GM21529 (cell line): ENCODE results near the gene AFF3.

ENCODE experiments used
- ATAC-seq: cut with Tn5 transposase; IDR thresholded peaks from one replicate; pipeline ENCODE4 v1.9.1; 2021; ENCODE audit not compliant: unreplicated experiment

Gene AFF3

DNA sequence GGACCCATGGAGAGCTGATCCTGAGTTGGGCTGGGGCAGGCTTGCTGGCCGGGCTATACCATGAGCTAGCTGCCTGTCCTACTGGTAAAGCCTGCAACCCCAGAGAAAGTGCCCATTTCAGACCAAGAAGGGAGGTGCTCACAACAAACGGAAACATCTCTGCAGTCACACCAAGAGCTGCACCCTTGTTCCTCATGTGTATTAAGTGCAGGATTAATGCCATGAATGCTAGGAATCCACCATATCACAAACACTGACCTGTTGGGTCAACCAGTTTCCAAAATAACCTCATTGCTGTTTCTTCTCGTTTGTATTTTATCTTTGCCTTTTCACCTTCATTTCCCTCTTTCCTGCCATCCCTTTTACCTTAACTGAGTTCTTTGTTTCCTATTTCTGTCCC lies 69.9 kb downstream of the AFF3 start:
- no peak for ATAC-seq

DNA sequence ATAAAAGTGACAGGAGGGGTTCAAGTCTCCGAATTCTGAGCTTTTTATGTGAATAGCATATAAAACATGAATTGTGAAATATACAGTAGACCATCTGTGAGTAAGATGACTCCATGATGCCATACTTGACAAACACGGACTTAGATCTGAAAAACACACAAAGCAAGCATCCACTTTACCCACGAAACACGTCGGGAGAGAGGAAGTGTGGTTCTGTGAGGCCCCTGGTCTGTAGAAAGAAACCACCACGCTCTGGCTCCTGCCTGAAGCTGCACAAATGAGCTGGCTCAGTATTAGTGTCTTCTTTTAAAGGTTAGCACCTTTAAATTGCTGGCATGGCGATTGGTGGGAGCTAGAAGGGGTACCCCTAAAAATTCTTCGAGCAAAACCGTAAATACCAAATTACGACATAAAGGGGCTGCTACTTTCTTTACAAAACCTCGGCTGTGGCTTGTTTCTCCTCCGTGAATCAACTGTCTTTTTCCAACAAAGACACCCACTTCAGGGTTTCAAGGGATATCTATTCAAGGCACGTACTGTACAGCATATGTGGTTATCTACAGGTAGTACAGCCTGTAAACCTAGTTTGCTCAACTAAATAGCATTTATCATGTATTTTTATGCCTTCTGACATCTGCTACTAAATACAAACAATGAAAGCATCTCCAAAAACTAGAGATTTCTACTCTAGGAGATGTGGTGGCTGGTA lies 70.9 kb downstream of the AFF3 start:
- ATAC-seq, result no peak

DNA sequence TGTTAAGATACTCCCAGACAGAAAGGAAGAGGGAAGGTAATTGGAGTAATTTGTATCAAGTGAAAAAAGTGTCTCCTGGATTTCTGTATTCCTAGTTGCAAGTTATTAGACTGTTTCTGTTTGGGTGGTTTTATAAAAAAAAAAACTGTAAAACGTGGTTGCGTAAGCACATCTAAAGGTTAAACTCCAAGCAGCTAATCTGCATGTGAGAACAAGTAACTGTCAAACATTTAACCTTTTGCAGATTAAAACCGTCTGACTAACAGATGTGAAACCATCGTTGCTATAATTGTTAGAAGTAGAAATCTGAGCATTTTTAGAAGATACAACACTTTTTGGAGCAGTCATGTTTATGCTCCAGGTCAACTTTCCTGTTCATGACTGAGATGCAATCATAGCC lies 72.3 kb downstream of the AFF3 start:
- no peak for ATAC-seq

DNA sequence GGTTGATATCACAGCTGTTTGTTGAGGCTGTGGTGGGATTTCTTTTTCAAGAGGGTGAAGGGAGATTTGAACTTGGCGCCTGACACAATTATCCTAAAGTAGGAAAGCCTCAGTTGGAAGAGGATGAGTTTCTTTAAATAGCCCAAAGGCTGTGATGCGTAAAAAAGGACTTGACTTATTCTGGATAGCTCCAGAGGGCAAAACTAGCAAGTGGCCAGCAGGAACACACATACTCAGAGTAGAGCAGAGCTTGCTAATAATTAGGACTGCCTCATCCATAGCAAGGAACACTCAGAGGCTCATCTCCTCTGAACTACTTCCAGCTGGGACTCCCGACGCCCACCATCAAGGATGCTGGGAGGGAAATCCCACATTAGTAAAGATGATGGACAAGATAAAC lies 74.0 kb downstream of the AFF3 start:
- no peak for ATAC-seq

DNA sequence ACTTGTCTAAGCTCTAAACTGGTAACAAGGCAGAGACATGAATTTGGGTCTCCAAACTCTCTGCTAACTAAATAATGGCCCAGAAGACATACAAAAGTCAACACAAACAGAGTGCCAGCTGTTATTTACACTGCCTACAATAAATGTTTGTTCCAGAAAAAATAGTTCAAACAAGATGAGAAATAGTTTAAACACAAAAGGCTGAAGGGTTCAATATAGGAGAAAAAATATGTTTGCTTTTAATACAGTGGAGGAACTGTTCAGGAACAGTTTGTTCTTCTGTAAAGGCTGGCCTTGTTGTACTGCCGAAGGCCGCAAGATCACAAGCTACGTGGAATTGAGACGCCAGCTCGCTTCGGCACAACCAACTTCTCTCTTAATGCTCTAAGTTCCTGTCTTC lies 74.6 kb downstream of the AFF3 start:
- ATAC-seq, result no peak

DNA sequence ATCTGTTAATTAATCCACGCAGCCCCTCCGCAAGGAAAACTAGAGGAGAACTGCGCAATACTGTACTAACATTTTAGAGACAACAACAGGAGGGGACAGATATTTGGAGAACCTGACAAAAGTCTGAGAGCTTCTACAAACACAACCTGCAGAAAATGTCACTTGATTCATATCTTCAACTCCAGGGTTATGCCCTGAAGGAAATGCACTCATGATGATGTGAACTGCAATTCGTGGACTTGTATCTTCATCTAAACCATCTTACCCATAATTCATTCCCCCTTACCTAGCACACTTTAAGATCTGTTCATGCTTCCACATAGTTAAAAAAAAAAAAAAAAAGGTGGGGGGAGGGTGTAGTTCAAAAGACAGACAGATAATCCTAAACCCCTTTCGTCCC lies 75.5 kb downstream of the AFF3 start:
- no peak for ATAC-seq

DNA sequence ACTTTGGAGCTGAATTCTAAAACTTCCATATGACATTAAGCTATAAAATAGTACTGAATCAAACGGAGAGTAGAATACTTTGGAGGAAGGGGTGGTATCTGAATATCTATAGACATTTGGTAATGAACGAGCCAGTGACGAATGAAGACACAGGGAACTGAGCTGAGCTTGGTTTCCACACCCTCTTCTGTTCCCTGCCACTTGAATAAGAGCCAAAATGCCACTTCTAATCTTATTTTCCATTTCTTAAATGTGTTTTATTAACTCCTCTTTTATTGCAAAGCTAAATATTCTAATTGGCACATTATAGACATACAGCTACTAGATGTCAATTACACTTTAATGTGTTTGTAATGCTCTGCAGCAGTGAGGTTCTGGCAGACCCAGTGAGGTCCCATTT lies 76.1 kb downstream of the AFF3 start:
- no peak for ATAC-seq

DNA sequence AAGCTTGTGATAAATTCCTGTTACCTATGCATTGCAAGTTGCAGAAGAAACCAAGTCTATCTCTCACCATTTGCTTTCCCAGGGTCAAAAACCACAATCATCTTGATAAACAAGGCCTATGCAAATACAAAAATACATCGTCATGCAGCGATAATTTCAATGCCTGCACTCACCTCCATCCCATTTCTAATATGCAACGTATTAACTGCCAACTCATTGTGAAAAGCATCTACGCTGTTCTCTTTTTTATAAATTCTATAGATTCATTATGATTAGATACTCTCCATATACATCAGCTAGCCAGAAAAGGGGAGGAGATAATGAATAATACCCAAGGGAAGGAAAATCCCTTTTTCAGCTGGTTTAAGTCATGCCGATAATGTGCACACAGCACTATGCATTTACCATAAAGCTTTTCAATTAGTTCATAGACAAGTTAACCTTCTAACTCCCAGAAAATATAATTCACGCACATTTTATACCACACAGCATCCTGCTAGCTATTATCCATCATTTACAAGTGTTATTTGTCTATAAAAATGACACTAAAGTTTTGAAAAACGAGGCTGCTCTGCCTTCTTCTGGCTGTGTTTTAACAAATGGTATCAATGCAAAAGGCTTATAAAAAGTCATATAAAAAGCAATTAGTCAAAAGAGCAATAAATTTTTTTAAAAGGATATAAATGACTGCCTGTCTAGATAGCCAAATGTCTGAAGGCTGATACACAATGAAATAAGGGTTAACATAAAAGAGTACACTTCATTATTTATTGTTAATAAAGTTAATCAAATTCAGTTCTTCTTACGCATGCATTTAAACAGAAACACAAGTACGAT lies 77.6 kb downstream of the AFF3 start:
- ATAC-seq, result no peak

DNA sequence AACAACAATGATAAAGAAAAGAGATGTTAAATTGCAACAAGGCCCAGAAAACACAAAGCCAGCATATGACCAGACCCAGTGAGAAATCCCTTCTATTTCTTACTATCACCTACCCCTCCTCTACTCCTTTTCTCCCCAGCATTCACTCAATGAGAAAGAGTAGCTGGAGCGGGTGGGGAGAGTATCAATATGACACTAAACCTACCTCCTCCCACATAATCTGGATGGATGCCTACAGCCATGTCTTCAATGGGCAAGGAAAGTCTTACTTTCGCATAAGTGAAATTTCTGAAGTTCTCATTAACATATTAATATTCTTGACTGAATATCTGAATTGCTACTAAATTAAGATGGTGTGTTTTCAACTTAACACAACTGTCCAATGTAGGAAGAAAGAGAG lies 78.2 kb downstream of the AFF3 start:
- no peak for ATAC-seq

DNA sequence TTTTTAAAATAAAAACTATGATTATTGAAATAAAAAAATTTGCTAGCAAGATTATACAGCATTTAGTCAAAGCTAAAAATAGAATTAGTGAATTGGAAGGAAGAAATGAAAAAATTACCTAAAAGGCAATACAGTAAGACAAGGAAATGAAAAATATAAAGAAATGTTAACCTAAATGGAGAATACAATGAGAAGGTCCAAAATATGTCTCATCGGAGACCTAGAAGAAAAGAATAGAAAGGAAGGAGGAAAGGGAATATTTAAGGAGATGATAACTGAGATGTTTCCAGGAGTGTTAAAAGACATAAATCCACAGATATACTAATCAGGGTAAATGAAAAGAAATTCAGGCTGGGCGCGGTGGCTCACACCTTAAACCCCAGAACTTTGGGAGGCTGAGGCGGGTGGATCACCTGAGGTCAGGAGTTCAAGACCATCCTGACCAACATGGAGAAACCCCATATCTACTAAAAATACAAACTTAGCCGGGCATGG lies 78.9 kb downstream of the AFF3 start:
- ATAC-seq, result no peak

DNA sequence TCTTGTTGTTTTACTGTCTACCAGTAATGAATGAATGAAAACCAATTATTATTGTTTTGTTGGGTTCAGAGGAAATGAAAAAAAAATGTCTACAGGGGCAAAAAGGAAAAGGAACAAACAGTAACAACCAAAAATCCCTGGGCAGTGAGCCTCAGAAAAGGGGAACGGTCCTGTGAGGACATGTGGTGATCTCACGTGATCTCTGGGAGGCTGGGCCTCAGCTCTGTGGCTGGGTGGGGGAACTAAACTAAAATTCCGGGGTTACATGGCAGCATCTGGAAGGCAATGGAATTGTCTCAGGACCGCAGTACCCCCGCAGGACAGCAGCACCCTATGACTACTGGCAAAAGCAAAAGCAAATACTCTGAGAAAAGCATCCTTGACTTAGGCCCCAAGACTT lies 80.1 kb downstream of the AFF3 start:
- no peak for ATAC-seq

DNA sequence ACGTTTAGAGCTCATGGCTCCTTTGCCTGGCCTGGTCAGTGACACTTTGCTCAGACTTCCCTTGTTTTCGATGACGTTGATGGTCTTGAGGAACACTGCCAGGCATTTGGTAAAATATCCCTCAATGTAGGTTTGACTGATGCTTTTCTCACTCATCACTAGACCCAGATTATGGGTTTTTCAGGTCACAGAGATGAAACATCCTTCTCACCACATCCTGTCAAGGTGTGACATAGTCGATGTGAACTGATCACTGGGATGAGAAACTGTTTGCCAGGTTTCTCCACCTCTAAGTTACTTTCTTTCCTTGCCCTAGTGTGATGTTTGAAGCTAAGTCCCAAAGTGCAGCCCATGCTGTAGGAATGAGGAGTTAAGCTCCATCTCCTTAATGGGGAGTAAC lies 81.5 kb downstream of the AFF3 start:
- no peak for ATAC-seq

DNA sequence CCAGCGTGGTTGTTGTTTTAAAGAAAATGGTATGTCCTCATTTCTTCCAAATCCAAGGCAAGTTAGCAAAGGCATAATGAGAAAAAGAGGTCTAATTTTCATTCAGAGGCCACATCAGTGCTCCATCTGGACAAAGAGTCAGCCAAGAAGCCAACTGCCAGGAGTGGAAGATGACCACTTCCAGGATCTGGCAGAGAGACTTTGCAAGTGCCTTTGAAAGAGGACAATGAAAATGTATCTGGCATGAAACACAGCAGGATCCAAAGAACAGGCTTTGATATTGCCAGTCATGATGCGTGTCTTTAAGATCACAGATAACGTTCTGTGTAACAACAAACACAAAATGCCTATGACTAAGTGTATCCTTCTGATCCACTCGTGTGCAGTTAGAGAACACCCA lies 82.8 kb downstream of the AFF3 start:
- no peak for ATAC-seq

DNA sequence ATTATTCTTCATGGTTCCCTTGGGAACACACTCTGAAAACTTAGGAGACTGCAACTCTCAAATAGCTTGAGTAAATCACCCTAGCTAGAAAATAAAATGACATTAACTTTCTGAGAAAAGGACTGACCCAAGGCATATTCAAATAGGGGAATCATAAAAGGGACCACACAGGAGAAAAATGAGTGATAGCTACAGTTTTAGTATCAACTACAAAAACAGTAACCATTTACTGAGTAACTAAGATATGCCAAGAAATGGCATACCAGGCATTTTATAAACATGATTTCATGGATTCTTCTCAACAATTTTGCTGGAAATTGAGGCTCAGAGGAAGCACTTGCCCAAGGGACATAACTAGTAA lies 84.5 kb downstream of the AFF3 start:
- ATAC-seq, result no peak

DNA sequence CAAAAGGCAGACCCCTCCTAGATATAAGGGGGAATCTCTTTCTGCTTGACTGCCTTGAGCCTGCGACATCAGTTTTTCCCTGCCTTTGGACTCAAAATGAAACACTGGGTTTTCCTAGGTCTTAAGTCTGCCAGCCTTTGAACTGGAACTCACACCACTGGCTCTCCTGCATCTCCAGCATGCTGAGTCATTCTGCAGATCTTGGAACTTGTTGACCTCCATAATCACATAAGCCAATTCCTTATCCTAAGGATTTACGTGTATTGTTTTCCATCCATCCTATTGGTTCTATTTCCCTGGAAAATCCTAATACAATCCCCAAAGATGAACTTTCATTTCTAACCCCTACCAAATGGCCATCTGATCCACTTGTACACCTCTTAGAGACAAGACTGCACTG lies 88.0 kb downstream of the AFF3 start:
- ATAC-seq, result no peak

DNA sequence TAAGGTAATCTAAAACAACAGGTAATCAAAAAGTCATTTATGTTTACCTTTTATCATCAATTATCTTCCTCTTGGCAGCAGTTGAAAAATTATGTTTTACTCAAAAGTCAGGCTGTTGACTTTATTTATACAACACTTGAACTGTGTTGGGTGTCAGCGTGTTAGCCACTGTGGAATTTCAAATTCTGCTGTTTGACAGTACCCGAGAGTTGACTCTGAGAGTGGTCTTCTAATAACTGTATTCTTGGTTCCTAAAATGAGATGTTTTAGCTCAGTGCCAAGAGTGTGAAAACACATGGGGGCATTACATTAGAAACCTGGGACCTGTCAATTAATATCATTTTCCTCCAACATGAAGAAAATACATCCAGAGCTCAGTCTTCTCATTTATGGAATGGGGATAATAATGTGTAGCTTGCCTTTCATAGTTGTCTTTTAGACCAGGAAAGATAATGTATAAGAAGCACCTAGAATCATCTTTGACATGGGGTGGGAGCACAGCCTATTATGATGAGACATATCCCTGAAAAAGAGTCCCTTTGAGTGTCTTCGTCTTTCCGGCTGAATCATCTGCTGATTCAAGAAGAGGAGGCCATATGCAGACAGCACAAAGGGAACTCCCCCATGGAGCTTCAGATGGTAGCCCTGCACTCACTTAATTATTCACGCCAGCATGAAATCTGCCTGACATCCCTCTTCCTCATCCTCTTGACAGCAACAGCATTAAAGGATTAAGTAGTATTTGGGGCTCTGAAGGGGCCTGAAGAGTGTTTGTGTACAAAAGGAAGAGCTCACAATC lies 89.1 kb downstream of the AFF3 start:
- no peak for ATAC-seq

DNA sequence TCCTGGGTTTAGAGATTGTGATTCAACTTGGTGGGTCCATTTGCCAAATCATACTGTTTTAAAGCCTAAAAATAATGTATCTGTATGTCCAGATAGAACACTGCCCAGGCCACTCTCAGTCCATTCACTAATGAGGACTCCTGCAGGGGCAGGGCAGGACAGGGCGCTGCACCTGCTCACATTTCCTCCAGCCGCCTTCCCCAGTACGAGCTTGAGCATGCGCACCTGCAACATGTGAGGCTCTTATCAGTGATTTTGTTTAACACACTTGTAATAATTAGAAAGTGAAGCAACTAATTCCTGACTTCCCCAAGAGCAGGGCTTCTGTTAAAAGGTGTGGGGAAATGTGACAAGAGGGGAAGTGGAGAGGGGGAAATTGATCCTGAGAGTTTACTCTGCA lies 89.7 kb downstream of the AFF3 start:
- no peak for ATAC-seq

DNA sequence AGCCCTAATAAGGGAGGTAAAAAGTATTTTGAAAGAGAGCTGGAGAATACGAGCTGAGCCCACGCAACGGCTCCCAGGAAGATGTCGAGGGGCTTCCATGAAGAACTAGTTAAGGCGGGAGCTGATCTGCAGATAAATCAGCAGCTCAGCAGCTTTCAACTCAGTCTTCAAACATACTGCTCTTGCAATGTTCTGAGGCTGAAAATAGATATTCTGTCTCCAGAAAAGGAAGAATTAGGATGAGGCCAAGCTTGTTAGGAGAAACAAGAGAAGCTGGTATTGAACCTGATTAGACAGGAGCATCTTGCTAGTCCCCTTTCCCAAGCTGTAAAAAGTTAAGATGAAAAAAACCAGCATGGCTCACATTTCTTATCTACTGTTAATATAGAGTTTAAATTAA lies 91.1 kb downstream of the AFF3 start:
- no peak for ATAC-seq

DNA sequence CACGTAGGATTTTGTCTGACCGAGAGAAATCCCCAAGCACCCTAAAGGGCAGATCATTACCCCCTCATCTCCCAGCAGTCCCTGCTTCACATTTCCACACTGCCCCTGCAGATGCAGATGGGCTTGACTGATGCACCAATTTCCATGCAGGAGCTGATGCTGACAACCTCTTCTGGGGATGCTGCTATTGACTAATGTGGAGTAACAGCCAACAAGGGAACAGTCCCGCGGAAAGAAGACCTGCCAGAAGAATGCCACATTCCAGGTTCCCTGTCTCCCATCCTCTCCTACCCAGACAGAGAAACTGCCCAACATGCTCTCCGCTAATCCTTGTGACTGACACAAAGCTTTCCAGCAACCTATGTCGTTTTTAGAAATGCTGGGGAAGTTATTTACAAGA lies 91.7 kb downstream of the AFF3 start:
- no peak for ATAC-seq

DNA sequence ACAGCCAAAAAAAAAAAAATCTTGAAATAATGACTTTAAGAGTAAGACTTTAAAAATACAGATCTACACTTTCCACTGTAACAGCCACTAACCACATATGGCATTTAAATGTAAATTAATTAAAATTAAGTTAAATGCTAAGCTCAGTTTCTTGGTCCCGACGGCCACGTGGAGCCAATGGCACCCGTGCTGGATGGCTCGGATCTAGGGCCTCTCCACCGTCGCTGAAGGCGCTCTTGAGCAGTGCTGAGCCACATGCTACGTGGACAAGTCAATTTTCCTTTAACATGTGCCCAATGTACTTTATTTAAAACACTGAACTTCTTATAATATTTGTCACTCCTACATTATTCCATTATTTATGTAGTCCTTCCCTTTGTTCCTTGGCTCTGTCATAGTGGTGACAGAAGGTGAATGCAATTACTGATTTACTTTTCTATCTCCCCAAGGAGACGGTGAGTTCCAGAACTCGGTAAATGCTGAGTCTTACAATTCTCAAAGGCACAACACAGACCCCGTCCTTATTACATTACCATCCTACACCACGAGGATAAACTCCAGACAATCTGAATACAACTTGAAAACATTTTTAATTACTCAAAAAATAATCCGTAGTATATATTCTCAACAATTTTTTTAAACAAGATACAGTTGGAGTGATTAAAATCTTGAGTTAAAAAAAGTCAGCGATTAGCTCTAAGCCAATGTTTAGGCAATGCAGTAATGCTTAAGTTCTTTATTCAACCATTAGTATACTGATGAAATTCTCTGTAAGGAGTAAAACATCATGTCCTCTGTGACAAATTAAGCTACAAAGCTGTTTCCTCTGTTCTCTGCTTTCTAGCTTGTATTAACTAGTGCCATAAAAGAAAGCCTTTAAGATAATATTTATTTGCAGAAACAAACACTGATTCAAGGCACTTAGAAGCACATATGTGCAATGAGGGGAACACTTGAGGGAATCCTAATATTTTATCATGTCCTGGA lies 95.1 kb downstream of the AFF3 start:
- no peak for ATAC-seq

DNA sequence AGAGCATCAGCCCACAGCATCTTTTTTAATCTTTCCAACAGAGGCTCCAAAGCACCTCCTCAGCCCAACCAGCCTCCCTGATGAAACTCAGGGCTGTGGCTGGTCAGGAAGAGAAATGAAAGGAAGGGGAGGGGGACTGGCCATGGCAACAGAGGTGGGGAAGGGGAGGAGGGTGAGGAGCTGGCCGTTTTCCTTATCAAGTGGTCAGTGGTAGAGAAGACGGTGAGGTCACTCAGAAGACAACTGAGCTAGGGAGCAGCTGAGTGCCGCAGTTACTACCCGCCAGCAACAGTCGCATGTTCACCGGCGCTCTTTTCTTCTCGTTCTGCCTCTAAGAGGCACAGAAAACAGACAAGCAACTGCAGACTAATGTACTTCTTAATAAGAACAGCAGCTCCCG lies 97.4 kb downstream of the AFF3 start:
- ATAC-seq, result no peak
